Activated B cell treated with CpG ODN at 0.5 μM for 24 hours (primary cell): Measurements from ENCODE around the gene AP2A1. TPM values are rescaled to one million over a fixed set of nuclear protein-coding genes. Genes with fewer than 3 reads are reported as not detected.

Source experiments
- ATAC-seq: fragments of 200-7000 bp; cut with Tn5 transposase; one replicate; pipeline ENCODE4 v1.10.0; 2021; ENCODE audit warnings: low read depth, mild to moderate bottlenecking, moderate library complexity
- CTCF ChIA-PET: fragments of 350-600 bp; sonication (Branson Sonifier 250); formaldehyde crosslinking; loops from one replicate; lab custom pipeline; 2021; ENCODE audit warnings: antibody characterized with exemption; lab: Charles Lee
- POLR2A ChIA-PET: fragments of 350-600 bp; sonication (Branson Sonifier 250); formaldehyde crosslinking; loops from one replicate; lab custom pipeline; 2021; ENCODE audit warnings: antibody characterized with exemption; lab: Charles Lee
- DNase-seq: peaks from one replicate; pipeline ENCODE4 v3.0.0; 2022
- H3K27ac Mint-ChIP-seq: one replicate; pipeline ENCODE4 v1.8.0; 2020; ENCODE audit warnings: mixed read lengths
- H3K27me3 Mint-ChIP-seq: one replicate; pipeline ENCODE4 v1.8.0; 2021; ENCODE audit warnings: mixed read lengths
- H3K36me3 Mint-ChIP-seq: one replicate; pipeline ENCODE4 v1.8.0; 2021; ENCODE audit warnings: low read depth, mixed read lengths
- H3K4me1 Mint-ChIP-seq: one replicate; pipeline ENCODE4 v1.8.0; 2021; ENCODE audit warnings: mixed read lengths
- H3K4me3 Mint-ChIP-seq: one replicate; pipeline ENCODE4 v1.8.0; 2020; ENCODE audit warnings: mild to moderate bottlenecking, mixed read lengths
- H3K9me3 Mint-ChIP-seq: one replicate; pipeline ENCODE4 v1.8.0; 2020; ENCODE audit warnings: mixed read lengths
- intact Hi-C: fragments of 100-400 bp; cut with micrococcal nuclease; formaldehyde crosslinking; loops from one replicate; pipeline ENCODE4 v1.15.1; 2024
- total RNA-seq: library from RNA; stranded (reverse); gene quantifications from 2 replicates; pipeline ENCODE4 v1.2.3, GENCODE V29; 2022
- TF ChIP-seq, protein P1 (sequence below): fragments of 200-600 bp; IDR thresholded peaks from one replicate; pipeline ENCODE4 v1.8.0; 2022; ENCODE audit warnings: antibody characterized with exemption, mild to moderate bottlenecking

AP2A1 gene
- total RNA-seq, 1 donor from 2014 or later = 60.6 TPM

DNA sequence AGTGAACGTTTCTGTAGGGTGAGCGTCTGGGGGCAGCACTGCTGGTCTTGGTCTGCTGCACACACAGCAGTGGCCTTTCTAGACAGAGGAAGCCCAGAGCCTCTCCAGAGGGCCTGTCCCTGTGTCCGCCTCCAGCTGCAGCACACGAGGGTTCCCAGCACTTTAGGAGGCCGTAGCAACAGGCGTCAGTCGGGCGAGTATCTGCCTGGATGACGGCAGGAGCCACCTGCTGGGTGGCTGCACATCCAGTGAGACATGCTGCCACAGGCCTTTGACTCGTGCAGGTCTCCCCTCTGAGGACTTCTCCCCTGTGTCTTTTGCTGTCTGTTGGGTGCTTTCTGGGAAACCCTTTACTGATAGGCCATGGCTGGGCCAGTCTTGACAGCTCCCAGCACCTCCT lies 22.1 kb downstream of the AP2A1 start:
- Mint-ChIP-seq H3K27me3 (no peaks in the 10 kb centered on the region), H3K36me3 (peaks cover 70% of the 10 kb centered on the region), H3K27ac (no peak overlapping the region), H3K4me3 (no peak overlapping the region), H3K9me3 (no peaks in the 10 kb centered on the region), H3K4me1 (peaks cover 3% of the 10 kb centered on the region)
- ChIA-PET POLR2A (interaction anchor here (0.7 kb wide), 1 partner anchor 119 kb away, joined by 3 read pairs; no protein-coding TSS in a partner anchor), CTCF (no interaction called here)
- ATAC-seq = no peak
- intact Hi-C loops = no loop called here
- TF ChIP-seq, protein P1, sequence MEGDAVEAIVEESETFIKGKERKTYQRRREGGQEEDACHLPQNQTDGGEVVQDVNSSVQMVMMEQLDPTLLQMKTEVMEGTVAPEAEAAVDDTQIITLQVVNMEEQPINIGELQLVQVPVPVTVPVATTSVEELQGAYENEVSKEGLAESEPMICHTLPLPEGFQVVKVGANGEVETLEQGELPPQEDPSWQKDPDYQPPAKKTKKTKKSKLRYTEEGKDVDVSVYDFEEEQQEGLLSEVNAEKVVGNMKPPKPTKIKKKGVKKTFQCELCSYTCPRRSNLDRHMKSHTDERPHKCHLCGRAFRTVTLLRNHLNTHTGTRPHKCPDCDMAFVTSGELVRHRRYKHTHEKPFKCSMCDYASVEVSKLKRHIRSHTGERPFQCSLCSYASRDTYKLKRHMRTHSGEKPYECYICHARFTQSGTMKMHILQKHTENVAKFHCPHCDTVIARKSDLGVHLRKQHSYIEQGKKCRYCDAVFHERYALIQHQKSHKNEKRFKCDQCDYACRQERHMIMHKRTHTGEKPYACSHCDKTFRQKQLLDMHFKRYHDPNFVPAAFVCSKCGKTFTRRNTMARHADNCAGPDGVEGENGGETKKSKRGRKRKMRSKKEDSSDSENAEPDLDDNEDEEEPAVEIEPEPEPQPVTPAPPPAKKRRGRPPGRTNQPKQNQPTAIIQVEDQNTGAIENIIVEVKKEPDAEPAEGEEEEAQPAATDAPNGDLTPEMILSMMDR = no peak
- no peak for DNase-seq

DNA sequence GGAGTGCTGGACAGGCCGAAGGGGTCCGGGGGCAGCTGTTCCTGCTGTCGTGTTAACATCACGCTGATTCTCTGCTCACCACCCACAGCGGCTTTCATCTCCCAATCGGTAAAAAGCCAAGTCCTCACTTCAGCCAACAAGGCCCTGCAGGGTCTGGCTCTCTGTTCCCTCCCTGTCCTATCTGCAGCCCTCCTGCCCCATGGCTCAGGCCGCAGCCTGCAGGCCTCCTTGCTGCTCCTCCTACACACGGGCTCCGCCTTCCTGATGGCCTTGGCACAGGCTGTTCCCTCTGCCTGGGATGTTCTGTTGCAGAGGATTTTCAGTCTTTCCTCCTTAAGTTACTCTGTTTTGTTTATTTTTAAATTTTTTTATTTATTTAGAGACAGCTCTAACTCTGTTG lies 24.1 kb downstream of the AP2A1 start:
- POLR2A ChIA-PET = no interaction called here
- Mint-ChIP-seq H3K4me1 (peaks cover 3% of the 10 kb centered on the region), H3K36me3 (peaks cover 74% of the 10 kb centered on the region), H3K4me3 (no peak overlapping the region), H3K27me3 (no peaks in the 10 kb centered on the region), H3K9me3 (no peaks in the 10 kb centered on the region), H3K27ac (no peak overlapping the region)
- intact Hi-C loops = no loop called here
- DNase-seq = no peak
- CTCF ChIA-PET = no interaction called here
- TF ChIP-seq, protein P1 = no peak
- ATAC-seq = no peak

DNA sequence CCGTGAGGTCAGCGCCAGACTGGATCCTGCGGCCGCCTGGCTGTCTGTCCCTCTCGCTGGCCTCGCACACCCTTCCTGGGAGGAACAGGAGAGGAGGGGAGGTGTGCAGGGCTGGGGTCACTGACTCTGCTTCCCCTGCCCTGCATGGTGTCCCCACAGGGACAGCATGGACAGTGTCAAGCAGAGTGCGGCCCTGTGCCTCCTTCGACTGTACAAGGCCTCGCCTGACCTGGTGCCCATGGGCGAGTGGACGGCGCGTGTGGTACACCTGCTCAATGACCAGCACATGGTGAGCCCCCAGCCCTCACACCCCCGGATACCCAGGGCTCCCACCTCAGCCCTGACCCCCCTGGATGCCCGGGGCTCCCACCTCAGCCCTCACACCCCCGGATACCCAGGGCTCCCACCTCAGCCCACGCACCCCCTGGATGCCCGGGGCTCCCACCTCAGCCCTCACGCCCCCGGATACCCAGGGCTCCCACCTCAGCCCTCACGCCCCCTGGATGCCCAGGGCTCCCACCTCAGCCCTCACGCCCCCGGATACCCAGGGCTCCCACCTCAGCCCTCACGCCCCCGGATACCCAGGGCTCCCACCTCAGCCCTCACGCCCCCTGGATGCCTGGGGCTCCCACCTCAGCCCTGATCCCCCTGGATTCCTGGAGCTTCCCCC lies 25.1 kb downstream of the AP2A1 start:
- no peak overlapping the region for H3K27ac Mint-ChIP-seq
- H3K27me3 Mint-ChIP-seq = no peaks in the 10 kb centered on the region
- H3K9me3 Mint-ChIP-seq = no peaks in the 10 kb centered on the region
- TF ChIP-seq, protein P1 = no peak
- no peak for ATAC-seq
- ChIA-PET CTCF (no interaction called here), POLR2A (no interaction called here)
- DNase-seq = no peak
- intact Hi-C loops = no loop called here
- no peak overlapping the region for H3K4me3 Mint-ChIP-seq
- H3K4me1 Mint-ChIP-seq = peaks cover 3% of the 10 kb centered on the region
- peaks cover 76% of the 10 kb centered on the region for H3K36me3 Mint-ChIP-seq

DNA sequence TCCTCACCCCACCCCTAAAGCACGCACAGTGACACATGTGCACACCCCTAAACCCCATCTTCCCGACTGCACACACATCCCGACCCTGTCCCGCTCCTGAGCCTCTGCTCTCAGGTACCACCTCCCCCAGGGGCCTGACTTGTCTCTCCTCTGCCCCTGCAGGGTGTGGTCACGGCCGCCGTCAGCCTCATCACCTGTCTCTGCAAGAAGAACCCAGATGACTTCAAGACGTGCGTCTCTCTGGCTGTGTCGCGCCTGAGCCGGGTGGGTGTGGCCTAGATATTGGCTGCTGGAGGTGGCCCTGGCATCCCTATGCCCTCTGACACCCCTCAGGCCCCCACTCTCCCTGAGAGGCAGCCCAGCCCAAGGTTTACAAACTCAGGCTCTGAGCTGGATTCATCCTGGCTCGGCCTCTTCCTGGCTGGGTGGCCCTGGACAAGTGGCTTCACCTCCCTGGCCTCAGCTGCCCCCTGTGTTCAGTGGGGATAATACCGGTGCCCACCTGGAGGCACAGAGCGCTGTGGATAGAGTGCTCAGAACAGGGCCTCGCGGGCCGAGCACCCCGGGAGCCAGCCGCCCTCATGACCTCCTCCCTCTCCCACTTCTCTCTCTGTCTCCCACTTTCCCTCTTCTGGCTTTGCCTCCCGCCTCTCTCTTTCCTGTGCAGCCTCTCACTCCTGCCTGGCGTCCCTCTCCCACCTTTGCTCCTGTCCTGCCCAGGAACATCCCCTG lies 26.2 kb downstream of the AP2A1 start:
- Mint-ChIP-seq H3K27ac (no peak overlapping the region), H3K4me3 (no peak overlapping the region), H3K27me3 (no peaks in the 10 kb centered on the region), H3K36me3 (peaks cover 79% of the 10 kb centered on the region), H3K4me1 (peaks cover 3% of the 10 kb centered on the region), H3K9me3 (no peaks in the 10 kb centered on the region)
- TF ChIP-seq, protein P1 = no peak
- no peak for DNase-seq
- intact Hi-C loops = no loop called here
- ChIA-PET CTCF (no interaction called here), POLR2A (no interaction called here)
- no peak for ATAC-seq

DNA sequence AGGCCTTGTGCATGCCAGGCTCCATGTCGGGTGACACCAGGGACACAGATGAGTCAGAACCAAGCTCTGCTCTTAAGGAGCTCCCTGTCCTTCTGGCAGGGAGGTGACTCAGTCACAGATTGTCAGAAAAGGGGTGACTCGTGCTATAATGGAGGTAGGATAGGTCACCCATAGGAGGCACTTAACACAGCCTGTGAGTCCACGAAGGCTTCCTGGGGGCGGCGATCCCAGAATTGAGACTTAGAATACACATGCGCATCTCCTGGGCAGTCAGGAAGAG lies 26.7 kb downstream of the AP2A1 start:
- Mint-ChIP-seq H3K27ac (no peak overlapping the region), H3K27me3 (no peaks in the 10 kb centered on the region), H3K4me3 (no peak overlapping the region), H3K9me3 (no peaks in the 10 kb centered on the region), H3K36me3 (peaks cover 79% of the 10 kb centered on the region), H3K4me1 (peaks cover 3% of the 10 kb centered on the region)
- TF ChIP-seq, protein P1 = no peak
- ChIA-PET POLR2A (no interaction called here), CTCF (no interaction called here)
- ATAC-seq = no peak
- intact Hi-C loops = no loop called here
- DNase-seq = no peak
